GM12891 (cell line): Measurements from ENCODE around the gene SH2D5.

Experiments
- POLR2A ChIP-seq: IDR thresholded peaks from 2 replicates; pipeline ENCODE4 v1.6.1; 2011; ENCODE audit warnings: low read depth, low read length, control low read depth
- POLR2AphosphoS5 ChIP-seq: IDR thresholded peaks from 2 replicates; pipeline ENCODE4 v1.6.1; 2011; ENCODE audit warnings: low read depth, low read length, control low read depth

DNA sequence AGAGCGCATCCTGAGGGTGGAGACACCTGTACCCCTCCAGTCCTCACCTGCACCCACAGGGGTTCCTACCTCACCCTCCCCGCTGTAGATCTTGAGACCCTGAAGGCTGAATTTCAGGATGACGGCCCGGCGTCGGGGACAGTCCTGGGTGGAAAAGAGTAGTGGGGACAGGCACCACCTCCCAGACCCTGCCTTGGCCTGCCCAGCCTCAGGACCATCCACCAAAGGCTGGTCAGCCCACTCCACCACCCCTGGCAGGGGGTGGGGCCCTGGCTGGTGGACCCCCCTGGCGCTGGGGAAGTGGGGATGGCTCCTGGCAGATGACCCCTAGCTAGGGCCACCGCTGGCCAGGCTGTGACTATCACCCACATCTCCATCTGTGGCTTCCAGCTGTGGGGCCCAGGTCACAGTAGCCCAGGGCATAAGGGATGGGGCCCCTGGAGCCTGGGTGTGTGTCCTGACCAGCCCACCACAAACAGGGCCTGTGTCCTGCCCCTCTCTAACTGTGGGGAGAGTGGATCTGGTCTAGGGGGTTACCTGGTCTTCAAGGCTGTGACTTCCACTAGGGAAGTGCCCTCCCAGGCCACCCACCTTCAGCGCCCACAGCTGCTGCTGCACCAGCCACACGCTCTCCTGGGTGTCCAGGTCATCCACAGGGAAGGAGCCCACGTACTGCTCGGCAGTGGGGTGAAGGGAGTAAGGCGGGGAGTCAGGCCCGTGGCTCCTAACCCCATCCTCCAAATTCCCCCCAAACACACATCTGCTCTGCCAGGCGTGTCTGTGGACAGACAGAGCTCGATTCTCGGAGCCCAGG, 5.4 kb downstream of the SH2D5 start:
- TF ChIP-seq POLR2A (no peak), POLR2AphosphoS5 (no peak)
